Dermis microvascular lymphatic vessel endothelial cell (primary cell): ENCODE measurements around the gene KCNJ4. TPM values are rescaled to one million over a fixed set of nuclear protein-coding genes. Genes with fewer than 3 reads are reported as not detected.
A peak's percentile ranks its signal among the peaks of the same experiment; 100 is the strongest.
"Not testable (repeated sequence)": the region's sequence is repeated elsewhere in the genome, so short reads cannot be mapped to it uniquely, and the experiment has no call there.

ENCODE experiments used
- DNase-seq, 2 donors: peaks; one replicate each; pipeline versions ENCODE4 v3.0.0 to v3.0.0-alpha.2; 2010; ENCODE audit warnings: low read depth in 2 of 2
- total RNA-seq: library from RNA; depleted of rRNA; stranded (reverse); fragments of >200 nt; gene quantifications from 2 replicates; pipeline ENCODE4 v1.2.1, GENCODE V29; 2014

KCNJ4 gene
- total RNA-seq, 1 donor from 2014 or later: not detected

GRCh38 chr22:38471237-38471636 lies 16.2 kb upstream of the KCNJ4 start:
- DNase-seq: no peak

DNA sequence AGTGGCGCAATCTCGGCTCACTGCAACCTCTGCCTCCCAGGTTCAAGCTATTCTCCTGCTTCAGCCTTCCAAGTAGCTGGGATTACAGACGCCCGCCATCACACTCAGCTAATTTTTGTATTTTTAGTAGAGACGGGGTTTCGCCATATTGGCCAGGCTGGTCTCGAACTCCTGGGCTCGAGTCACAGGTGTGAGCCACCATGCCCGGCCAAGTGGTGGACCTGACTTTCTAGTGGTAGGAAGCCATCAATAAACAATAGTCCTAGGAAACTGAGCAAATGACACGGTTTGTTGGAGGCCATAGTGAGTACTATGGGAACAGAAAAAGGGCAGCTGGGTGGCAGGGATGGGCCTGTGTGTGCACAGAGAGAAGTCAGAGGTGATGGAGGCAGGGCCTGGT lies 15.2 kb upstream of the KCNJ4 start:
- not testable (repeated sequence) for DNase-seq

DNA sequence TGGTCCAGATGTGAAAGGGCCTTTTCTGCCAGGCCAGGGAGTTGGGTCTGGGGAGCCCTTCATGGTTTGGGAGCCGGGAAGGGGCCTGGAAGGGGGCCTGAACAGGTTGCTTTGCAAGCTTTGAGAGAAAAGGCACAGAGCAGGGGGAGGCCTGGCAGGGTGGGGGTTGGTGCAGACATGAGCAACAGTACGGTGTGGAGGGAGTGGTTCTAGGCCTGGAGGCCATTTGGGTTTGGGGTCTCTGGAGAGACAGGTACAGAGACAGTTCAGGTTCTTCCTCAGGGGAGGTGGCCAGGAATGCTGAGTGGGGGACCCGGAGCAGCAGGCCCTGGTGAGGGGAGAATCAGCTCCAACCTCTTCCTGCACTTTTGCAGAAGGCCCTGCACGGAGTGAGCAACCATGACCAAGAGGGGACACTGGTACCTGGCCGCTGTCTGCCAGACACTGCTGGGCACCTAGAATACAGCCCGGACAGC lies 14.3 kb upstream of the KCNJ4 start:
- no peak for DNase-seq

GRCh38 chr22:38468443-38469305 lies 13.7 kb upstream of the KCNJ4 start:
- DNase-seq: peak in 1 of 2 donors; percentile 38

GRCh38 chr22:38467904-38468442 lies 13.0 kb upstream of the KCNJ4 start, which contains the start of gene KDELR3:
TSS of gene KDELR3 (plus strand) at chr22:38468096. CDS start at chr22:38468234, 138 bp downstream.
- DNase-seq: peak in 1 of 2 donors; percentile 75

DNA sequence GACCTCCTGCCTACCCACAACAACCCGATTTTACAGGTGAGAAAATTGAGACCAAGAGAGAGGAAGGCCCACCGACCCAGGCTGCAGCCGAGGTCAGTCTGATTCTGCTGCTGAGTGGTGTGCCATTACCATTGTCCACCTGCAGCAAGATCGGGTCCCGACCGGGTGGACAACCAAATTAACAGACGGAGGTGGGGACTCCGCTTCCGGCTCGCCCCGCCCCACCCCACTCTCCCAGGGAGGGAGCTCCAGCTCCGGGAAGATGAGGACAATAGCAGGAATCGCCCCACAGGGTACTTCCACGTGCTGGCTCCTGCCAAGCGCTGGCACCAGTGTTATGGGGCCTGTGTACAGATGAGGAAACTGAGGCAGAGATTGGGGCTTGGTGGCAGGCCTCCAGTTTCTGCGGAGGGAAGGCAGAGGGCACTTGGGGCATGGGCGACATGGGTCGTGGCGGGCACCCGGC lies 12.5 kb upstream of the KCNJ4 start:
- no peak for DNase-seq

- no peak for DNase-seq
Observed at GRCh38 chr22:38465673-38466490, 10.9 kb upstream of the KCNJ4 start.

GRCh38 chr22:38464992-38465672 lies 10.1 kb upstream of the KCNJ4 start:
- DNase-seq: no peak

DNA sequence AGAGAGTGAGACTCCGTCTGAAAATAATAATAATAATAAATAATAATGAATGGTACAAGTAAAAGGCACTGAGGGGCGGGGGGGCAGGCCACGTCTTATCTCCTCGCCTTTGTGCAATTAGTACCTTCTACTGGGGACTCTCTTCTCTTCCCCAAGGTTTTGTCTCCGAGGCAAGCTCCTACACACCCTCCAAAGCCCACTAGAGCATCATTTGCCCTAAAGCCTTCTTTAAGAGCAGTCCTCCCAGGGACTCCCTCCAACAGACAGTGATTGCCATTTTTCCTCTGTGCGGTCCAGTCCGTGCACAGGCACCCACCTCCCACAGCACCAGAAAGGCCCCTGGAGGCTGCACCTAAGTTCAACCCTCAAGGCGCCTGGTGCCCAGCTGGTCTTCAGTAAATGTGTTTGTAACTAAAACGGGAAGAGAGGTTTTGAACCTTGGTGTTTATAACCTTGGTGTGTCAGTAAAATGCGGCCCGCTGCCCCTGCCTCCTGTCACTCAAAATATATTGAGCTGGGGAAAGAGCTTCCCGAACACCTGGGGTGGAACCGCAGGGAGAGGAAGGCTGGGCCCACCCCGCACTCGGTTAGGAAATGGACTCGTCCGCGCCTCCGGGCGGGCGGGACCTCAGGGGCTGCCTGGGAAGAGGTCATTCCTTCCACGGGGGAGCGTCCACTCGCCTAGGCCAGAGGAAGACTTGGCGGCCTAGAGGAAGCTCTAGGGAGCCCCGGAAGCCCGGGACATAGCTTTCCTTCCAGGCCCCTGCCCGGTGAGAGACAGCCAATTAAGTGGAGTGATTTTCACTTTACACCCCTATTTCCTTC lies 8.2 kb upstream of the KCNJ4 start:
- DNase-seq: no peak

- peak; percentile 11 to 75 for DNase-seq
Observed at GRCh38 chr22:38461414-38462081, 6.5 kb upstream of the KCNJ4 start.

GRCh38 chr22:38461057-38461413 lies 6.0 kb upstream of the KCNJ4 start:
- DNase-seq: no peak

- DNase-seq: no peak
Observed at GRCh38 chr22:38460426-38460840, 5.4 kb upstream of the KCNJ4 start.

DNA sequence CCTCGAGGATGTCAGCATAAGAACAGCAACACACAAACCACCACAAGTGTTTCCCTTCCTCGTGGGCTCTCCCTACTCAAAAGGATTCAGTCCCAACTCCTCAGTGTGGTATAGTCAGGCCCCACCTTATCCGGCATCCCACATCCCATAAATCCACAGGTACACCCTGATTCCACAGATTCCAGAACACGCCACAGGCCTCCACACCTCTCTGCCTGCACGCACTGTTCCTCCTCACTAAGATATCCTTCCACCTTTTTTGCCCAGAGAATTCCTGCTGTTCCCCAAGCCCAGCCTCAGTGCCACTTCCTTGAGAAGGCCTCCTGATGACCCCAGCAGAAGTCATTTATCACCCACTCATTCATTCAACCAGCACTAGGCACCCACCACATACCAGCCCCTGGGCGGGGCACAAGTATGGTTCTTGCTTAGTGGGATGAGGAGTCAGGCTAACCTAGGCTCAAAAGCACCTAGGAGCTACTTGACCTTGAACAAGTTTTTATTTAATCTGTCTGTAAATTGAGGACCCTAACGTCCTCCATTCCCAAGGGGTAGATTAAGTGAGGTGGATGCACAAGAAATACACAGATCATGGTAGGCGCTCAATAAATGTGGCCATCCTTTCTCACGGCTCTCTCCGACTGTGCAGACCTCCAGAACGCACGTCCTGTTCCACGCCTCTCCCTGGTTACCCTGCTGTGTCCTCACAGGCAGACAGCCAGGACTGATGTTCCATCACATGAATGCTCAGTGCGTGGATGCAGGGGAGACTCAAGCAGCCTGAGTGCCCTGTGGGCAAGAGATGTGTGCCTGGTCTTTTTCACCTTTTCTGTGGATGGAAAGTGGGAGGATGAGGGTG lies 2.1 kb upstream of the KCNJ4 start:
- DNase-seq: no peak

DNA sequence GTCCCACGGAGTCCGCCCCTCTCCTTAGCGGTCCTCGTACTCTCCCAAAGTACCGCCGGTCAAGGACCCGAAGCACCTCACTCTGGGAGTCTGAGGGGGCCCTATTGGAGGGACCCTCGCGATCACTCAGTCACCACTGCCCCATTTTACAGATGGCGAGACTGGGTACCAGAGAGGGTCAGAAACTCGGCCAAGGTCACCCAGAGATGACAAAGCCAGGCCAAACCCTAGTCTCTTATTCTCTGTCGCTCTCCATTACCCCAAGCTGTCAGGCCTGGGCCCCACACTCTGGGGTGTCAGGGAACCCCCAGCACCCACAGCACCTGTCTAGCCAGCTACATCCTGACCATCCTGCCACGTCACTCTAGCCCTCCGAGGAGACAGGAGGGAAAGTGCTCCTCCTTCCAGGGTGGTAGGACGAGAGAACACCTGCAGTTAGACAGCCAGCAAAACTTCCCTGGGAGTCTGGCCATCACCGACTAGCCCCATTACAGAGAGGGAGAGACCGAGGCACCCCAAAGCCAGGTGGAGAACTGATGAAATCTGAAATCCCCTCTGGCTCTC lies 1.4 kb upstream of the KCNJ4 start:
- DNase-seq: no peak

DNA sequence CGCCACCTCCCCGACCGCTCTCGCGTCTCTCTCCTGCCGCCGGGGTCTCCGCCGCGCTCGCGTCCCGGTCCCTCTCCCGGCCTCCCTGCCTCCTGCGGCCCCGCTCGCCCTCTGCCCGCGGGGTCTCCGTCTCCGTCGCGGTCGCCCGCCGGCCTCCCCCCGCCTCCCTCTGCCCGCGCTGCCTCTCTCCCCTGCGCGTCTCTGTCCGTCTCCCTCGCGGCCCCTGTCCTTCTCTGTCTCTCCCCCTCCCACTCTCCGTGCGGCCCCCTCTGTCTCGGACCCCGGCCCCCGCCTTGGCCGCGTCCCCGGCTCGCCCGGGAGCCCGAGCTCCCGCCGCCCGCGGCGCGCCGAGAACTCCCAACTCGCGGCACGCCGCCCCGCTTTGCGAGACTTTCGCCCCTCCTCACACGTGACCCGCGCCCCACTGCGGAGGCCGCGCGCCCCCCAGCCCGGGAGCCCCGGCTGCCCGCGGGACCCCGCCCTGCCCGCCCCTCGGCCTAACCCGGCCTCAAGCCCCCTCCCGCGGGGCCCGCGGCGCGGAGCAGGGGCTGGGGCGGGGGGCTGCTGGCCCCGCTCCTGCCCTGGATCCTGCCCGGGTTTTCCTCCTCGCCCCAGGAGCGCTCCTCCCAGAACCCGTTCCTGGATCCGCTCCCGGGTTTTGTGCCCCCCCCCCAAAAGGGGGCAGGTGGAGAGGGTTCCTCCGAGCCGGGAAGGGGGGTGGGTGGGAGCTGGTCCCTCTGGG lies 702 bp upstream of the KCNJ4 start:
- peak in 1 of 2 donors; percentile 30 for DNase-seq

DNA sequence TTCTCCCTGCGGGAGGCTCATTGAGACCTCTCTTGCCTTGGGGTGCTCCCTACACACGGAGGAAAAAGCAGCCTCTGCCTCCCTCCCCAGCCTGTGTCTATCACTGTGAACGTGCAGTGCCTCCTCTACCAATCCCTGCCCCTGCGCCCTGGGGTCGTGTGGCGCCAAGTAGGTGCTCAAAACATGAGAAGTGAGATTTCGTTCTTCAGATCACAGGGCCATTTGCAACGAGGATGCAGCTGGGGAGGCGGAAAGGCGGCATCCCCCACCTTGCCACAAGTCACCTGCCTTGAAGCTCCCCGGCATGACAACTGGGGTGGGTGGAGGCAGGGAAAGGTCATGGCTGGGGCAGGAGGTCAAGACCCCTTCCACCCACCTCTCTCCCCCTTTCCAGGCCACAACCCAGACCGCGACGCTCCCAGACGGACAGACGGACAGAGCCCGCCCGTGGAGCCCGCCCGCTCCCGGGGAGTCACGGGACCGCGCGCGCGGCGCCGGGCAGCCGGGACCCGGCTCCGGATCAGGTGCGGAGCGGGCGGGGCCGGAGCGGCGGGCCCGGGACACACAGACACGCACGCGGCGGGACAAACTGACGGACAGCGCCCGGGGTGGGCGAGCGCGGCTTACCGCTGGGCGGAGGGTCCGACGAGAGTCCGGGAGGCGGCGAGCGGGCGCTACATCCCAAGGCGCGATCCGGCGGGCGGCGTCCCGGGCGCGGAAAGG lies 485 bp downstream of the KCNJ4 start:
- DNase-seq: no peak

GRCh38 chr22:38453996-38454352 lies 1.0 kb downstream of the KCNJ4 start:
- no peak for DNase-seq
